IPS-15b (cell line): Measurements from ENCODE around the gene PHF14.
"Not testable (repeated sequence)": the region's sequence is repeated elsewhere in the genome, so short reads cannot be mapped to it uniquely, and the experiment has no call there.

Source experiments
- H3K27me3 ChIP-seq: one replicate; pipeline ENCODE4 v1.6.1; 2013; ENCODE audit warnings: low read length; ENCODE audit not compliant: control insufficient read depth, insufficient read depth
- H3K36me3 ChIP-seq: one replicate; pipeline ENCODE4 v1.6.1; 2013; ENCODE audit warnings: low read length; ENCODE audit not compliant: control insufficient read depth, insufficient read depth
- H3K4me1 ChIP-seq: one replicate; pipeline ENCODE4 v1.6.1; 2013; ENCODE audit warnings: mild to moderate bottlenecking, low read length; ENCODE audit not compliant: control insufficient read depth, insufficient read depth
- H3K4me3 ChIP-seq: one replicate; pipeline ENCODE4 v1.5.1; 2013; ENCODE audit warnings: low read depth, low read length
- H3K9ac ChIP-seq: one replicate; pipeline ENCODE4 v1.6.1; 2013; ENCODE audit warnings: low read depth, mild to moderate bottlenecking, low read length
- H3K9me3 ChIP-seq: one replicate; pipeline ENCODE4 v1.6.1; 2013; ENCODE audit warnings: mild to moderate bottlenecking, low read length; ENCODE audit not compliant: control insufficient read depth, insufficient read depth

Gene PHF14

DNA sequence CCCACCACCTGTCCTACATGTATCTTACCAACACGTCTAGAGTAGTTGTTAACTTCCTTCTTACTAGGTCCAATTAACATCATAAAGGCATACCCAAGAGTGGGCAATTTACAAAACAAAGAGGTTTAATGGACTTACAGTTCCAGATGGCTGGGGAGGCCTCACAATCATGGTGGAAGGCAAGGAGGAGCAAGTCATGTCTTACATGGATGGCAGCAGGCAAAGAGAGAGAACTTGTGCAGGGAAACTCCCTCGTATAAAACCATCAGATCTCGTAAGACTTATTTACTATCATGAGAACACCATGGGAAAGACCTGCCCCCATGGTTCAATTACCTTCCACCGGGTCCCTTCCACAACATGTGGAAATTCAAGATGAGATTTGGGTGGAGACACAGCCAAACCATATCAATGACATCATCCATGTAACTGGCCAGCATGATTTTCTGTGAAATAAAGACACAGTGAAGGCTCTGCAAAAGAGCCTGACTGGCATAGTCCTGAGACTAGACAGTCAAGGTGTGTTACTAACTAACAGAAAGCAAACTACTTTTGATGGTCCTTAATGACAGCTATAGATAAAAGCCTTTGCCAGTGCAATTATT, 22.6 kb upstream of the PHF14 start:
- H3K4me1 ChIP-seq, H3K9ac ChIP-seq, H3K27me3 ChIP-seq, H3K36me3 ChIP-seq, H3K9me3 ChIP-seq, H3K4me3 ChIP-seq: not testable (repeated sequence)

DNA sequence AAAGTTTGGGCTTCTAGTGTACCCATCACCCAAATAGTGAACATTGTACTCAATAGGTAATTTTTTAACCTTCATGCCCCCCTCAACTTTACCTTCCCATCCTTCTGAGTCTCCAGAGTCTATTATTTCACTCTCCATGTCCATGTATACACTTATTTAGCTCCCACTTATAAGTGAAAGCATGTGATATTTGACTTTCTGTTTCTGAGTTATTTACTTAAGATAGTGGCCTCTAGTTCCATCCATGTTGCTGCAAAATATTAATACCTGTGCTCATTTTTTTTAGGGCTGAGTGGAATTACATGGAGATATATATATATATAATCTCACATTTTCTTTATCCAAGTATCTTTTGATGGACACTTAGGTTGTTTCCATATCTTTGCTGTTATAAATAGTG, 21.1 kb upstream of the PHF14 start:
- H3K9ac ChIP-seq, result no peak overlapping the region
- H3K36me3 ChIP-seq, result no peaks in the 10 kb centered on the region
- H3K4me1 ChIP-seq, result no peaks in the 10 kb centered on the region
- H3K27me3 ChIP-seq, result no peaks in the 10 kb centered on the region
- H3K4me3 ChIP-seq, result no peak overlapping the region
- H3K9me3 ChIP-seq, result peaks cover 4% of the 10 kb centered on the region

DNA sequence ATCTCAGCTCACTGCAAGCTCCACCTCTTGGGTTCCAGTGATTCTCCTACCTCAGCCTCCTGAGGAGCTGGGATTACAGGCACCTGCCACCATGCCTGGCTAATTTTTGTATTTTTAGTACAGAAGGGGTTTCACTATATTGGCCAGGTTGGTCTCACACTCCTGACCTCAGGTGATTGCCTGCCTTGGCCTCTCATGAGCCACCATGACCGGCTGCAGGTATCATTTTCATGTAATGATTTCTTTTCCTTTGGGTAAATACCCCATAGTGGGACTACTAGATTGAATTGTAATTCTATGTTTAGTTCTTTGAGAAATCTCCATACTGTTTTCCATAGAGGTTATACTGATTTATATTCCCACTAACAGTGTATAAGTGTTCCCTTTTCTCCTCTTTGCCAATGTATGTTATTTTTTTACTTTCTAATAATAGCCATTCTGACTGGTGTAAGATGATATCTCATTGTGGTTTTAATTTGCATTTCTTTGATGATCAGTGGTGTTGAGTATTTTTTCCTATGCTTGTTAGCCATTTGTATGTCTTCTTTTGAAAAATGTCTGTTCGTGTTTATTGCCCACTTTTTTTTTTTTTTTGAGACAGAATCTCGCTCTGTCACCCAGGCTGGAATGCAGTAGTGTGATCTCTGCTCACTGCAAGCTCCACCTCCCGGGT, 20.5 kb upstream of the PHF14 start:
- not testable (repeated sequence) for H3K4me3 ChIP-seq

GRCh38 chr7:10956528-10956927, 17.1 kb upstream of the PHF14 start:
- no peaks in the 10 kb centered on the region for H3K36me3 ChIP-seq
- H3K27me3 ChIP-seq, result no peaks in the 10 kb centered on the region
- no peak overlapping the region for H3K4me3 ChIP-seq
- H3K9ac ChIP-seq, result no peak overlapping the region
- H3K9me3 ChIP-seq, result peaks cover 4% of the 10 kb centered on the region
- H3K4me1 ChIP-seq, result no peaks in the 10 kb centered on the region

More for the DNA sequence above, 20.5 kb upstream of the PHF14 start:
- not testable (repeated sequence) for H3K9ac ChIP-seq, H3K4me1 ChIP-seq, H3K36me3 ChIP-seq, H3K9me3 ChIP-seq, H3K27me3 ChIP-seq

- H3K4me3 ChIP-seq, H3K27me3 ChIP-seq, H3K36me3 ChIP-seq, H3K9ac ChIP-seq, H3K9me3 ChIP-seq, H3K4me1 ChIP-seq: not testable (repeated sequence)
Observed at GRCh38 chr7:10960242-10960641, 13.4 kb upstream of the PHF14 start.

- H3K4me3 ChIP-seq, H3K9me3 ChIP-seq, H3K4me1 ChIP-seq, H3K36me3 ChIP-seq, H3K27me3 ChIP-seq, H3K9ac ChIP-seq: not testable (repeated sequence)
Observed at GRCh38 chr7:10965016-10965415, 8.7 kb upstream of the PHF14 start.

DNA sequence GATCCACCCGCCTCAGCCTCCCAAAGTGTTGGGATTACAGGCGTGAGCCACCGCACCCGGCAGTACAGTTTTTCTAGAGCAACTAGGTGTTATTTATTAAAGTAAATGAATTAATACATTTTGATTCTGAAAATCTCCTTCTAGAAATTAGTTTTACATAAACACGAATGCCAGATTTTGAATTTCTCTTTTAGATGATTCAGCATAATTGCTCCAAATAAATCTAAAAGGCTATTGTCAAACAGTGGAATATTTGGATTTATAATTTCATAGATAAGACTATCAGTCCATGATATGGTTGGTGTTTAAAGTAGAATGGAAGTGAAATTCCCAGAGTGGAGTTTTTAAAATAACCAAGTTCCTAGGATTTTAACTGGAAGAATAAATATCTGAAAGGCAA, 1.5 kb upstream of the PHF14 start:
- no peak overlapping the region for H3K4me3 ChIP-seq
- no peaks in the 10 kb centered on the region for H3K9me3 ChIP-seq
- no peaks in the 10 kb centered on the region for H3K27me3 ChIP-seq
- H3K4me1 ChIP-seq, result peaks cover 5% of the 10 kb centered on the region
- no peaks in the 10 kb centered on the region for H3K36me3 ChIP-seq
- no peak overlapping the region for H3K9ac ChIP-seq

GRCh38 chr7:10973942-10974911, 555 bp downstream of the PHF14 start:
- no peaks in the 10 kb centered on the region for H3K36me3 ChIP-seq

DNA sequence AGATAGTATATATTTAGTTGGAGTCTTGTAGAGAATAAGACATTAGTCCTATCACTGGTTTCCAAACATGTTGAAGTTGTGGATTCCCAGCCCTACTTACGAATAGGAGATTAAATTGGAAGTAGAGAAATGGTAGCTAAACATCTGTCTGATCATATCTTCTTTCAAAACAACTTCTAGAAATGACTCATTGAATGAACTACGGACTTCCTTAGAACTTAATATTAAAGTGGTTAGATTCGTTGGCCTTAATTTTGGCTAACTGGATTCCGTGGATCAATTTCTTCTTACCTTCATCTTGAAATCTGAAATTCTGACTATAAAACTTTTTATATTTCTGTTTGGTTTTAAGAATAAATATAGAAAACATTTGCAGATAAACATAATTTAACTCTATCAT, 3.4 kb downstream of the PHF14 start:
- Histone ChIP-seq H3K9ac (no peak overlapping the region), H3K27me3 (no peaks in the 10 kb centered on the region), H3K4me1 (peaks cover 5% of the 10 kb centered on the region), H3K4me3 (no peak overlapping the region), H3K9me3 (no peaks in the 10 kb centered on the region), H3K36me3 (no peaks in the 10 kb centered on the region)

More at GRCh38 chr7:10973942-10974911, 555 bp downstream of the PHF14 start:
- Histone ChIP-seq H3K4me1 (peaks cover 5% of the 10 kb centered on the region), H3K9me3 (no peaks in the 10 kb centered on the region), H3K27me3 (no peaks in the 10 kb centered on the region), H3K9ac (peak overlapping the region; percentile 93), H3K4me3 (peak overlapping the region; percentile 94)

DNA sequence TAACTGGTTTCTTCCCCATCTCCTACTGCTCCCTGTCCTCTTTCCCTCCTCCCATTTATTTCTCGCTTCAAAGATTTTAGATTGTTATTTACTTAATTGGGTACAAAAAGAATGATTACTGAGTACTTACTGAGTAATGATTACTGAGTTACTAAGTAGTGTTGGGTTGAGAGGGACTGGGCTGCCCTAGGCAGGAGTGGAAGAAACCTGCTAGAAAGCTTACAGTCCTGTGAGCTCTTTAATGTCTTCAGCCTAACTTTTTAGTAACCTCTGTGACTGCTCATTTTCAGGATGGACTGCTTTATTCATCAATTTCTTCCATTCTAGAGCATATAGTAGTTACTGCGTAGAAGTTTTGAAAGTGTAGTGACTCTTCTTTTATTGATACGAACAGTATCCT, 7.6 kb downstream of the PHF14 start:
- Histone ChIP-seq H3K4me1 (no peaks in the 10 kb centered on the region), H3K27me3 (no peaks in the 10 kb centered on the region), H3K9me3 (no peaks in the 10 kb centered on the region), H3K36me3 (peaks cover 5% of the 10 kb centered on the region), H3K4me3 (no peak overlapping the region), H3K9ac (no peak overlapping the region)

- H3K27me3 ChIP-seq, H3K9me3 ChIP-seq, H3K9ac ChIP-seq, H3K4me1 ChIP-seq, H3K4me3 ChIP-seq, H3K36me3 ChIP-seq: not testable (repeated sequence)
Observed at GRCh38 chr7:10990748-10991147, 17.1 kb downstream of the PHF14 start.
